Astrocyte (in vitro differentiated cells and primary cell): ENCODE measurements around the gene LGR4. TPM values are rescaled to one million over a fixed set of nuclear protein-coding genes. Genes with fewer than 3 reads are reported as not detected.

ENCODE experiments used
- DNase-seq: peaks from one replicate; pipeline ENCODE4 v3.0.0-alpha.2; 2010; ENCODE audit warnings: low read depth
- FAIRE-seq: peaks from 2 replicates; lab custom pipeline; 2011; peaks lifted over from hg19 to GRCh38; lab: Jason Lieb, UNC
- H2AFZ ChIP-seq: 2 replicates; pipeline ENCODE4 v1.6.0; 2012; ENCODE audit warnings: low read depth, low read length, inconsistent platforms
- H3K27ac ChIP-seq: 2 replicates; pipeline ENCODE4 v1.5.1; 2011; ENCODE audit warnings: low read depth, low read length, inconsistent platforms
- H3K27me3 ChIP-seq: 2 replicates; pipeline ENCODE4 v1.6.0; 2011; ENCODE audit warnings: low read length, inconsistent platforms; ENCODE audit not compliant: insufficient read depth
- H3K36me3 ChIP-seq: 2 replicates; pipeline ENCODE4 v1.5.1; 2011; ENCODE audit warnings: low read length, inconsistent platforms; ENCODE audit not compliant: insufficient read depth
- H3K4me1 ChIP-seq: 2 replicates; pipeline ENCODE4 v1.5.1; 2011; ENCODE audit warnings: low read length, inconsistent platforms; ENCODE audit not compliant: insufficient read depth
- H3K4me2 ChIP-seq: 2 replicates; pipeline ENCODE4 v1.6.0; 2012; ENCODE audit warnings: low read length, inconsistent platforms
- H3K4me3 ChIP-seq: 2 replicates; pipeline ENCODE4 v1.5.1; 2011; ENCODE audit warnings: low read depth, mild to moderate bottlenecking, low read length, inconsistent platforms; ENCODE audit not compliant: insufficient read depth
- H3K79me2 ChIP-seq: 2 replicates; pipeline ENCODE4 v1.6.0; 2012; ENCODE audit warnings: mild to moderate bottlenecking, low read length, inconsistent platforms; ENCODE audit not compliant: insufficient read depth
- H3K9ac ChIP-seq: 2 replicates; pipeline ENCODE4 v1.6.0; 2012; ENCODE audit warnings: mild to moderate bottlenecking, low read length, inconsistent platforms
- H3K9me3 ChIP-seq: 2 replicates; pipeline ENCODE4 v1.5.1; 2012; ENCODE audit warnings: low read depth, mild to moderate bottlenecking, low read length, inconsistent platforms; ENCODE audit not compliant: insufficient read depth
- H4K20me1 ChIP-seq: 2 replicates; pipeline ENCODE4 v1.6.0; 2012; ENCODE audit warnings: low read length, inconsistent platforms; ENCODE audit not compliant: insufficient read depth
- H3K27ac Mint-ChIP-seq: one replicate; pipeline ENCODE4 v1.8.0; 2021; ENCODE audit warnings: mild to moderate bottlenecking, mixed read lengths; ENCODE audit not compliant: unreplicated experiment
- H3K27me3 Mint-ChIP-seq: one replicate; pipeline ENCODE4 v1.8.0; 2021; ENCODE audit warnings: low read depth, mixed read lengths; ENCODE audit not compliant: unreplicated experiment
- H3K36me3 Mint-ChIP-seq: one replicate; pipeline ENCODE4 v1.8.0; 2021; ENCODE audit warnings: low read depth, mixed read lengths; ENCODE audit not compliant: unreplicated experiment
- H3K4me1 Mint-ChIP-seq: one replicate; pipeline ENCODE4 v1.8.0; 2021; ENCODE audit warnings: low read depth, mixed read lengths; ENCODE audit not compliant: unreplicated experiment
- H3K4me3 Mint-ChIP-seq: one replicate; pipeline ENCODE4 v1.8.0; 2021; ENCODE audit warnings: mild to moderate bottlenecking, moderate library complexity, mixed read lengths; ENCODE audit not compliant: unreplicated experiment
- H3K9me3 Mint-ChIP-seq: one replicate; pipeline ENCODE4 v1.8.0; 2021; ENCODE audit warnings: mild to moderate bottlenecking, mixed read lengths; ENCODE audit not compliant: unreplicated experiment
- EZH2 ChIP-seq: IDR thresholded peaks from 2 replicates; pipeline ENCODE4 v1.6.1; 2012; ENCODE audit warnings: mild to moderate bottlenecking, low read length, inconsistent platforms; ENCODE audit not compliant: insufficient read depth
- total RNA-seq: library from RNA; stranded (reverse); gene quantifications from 2 replicates; pipeline ENCODE4 v1.2.1, GENCODE V29; 2021
- TF ChIP-seq, protein P1 (sequence below): IDR thresholded peaks from 2 replicates; pipeline ENCODE4 v1.5.1; 2011; ENCODE audit warnings: low read depth, mild to moderate bottlenecking, inconsistent platforms, low read length, moderate library complexity; ENCODE audit not compliant: insufficient read depth

LGR4 gene
- total RNA-seq, 1 donor from 2014 or later, result 50.0 TPM

DNA sequence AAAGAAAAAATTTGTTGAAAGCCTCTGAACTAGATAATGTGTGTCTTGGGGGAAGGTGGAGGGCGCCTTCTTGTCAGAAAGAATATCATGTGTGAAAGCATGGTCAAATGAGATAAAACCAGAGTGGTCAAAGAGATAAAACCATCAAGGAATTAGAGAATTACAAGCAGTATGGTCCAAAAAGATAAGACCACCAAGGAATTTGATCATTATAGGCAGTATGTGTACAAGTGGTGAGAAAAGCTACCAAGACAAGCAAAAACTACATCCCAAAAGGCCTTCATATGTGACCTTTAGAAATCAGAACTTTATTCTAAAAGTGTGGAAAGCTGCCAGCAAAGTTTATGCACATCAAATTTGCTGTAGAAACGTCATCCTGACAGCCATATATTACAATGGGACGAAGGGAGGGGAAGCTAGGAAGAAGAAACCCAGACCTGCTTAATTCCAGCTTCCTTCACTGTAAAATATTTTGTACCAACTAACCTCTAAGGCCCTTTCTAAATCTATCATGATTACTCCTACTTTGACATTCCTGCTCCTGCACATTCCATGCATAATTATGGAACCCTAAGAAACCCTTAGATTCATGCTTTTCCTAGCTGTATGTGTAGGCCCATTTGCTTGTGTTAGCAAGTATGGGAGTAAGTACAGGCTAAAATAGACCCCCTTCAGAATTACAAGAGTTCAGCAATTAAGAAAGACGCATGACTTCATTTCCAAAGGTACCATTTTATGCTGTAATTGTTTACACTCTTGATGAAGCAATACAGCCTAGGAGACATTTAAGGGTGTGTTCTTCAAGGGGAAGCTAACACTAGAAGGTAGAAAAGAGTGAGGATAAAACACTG lies 51.6 kb downstream of the LGR4 start:
- no peak overlapping the region for H2AFZ ChIP-seq
- Mint-ChIP-seq H3K36me3 (peaks cover 8% of the 10 kb centered on the region), H3K27me3 (no peaks in the 10 kb centered on the region), H3K9me3 (no peaks in the 10 kb centered on the region), H3K4me1 (peaks cover 35% of the 10 kb centered on the region), H3K4me3 (no peak overlapping the region), H3K27ac (peak overlapping the region; percentile 62)
- H3K9ac ChIP-seq, result no peak overlapping the region
- H3K4me2 ChIP-seq, result no peak overlapping the region
- no peaks in the 10 kb centered on the region for H3K27me3 ChIP-seq
- DNase-seq, result peak; percentile 62
- no peak overlapping the region for H3K4me3 ChIP-seq
- H3K36me3 ChIP-seq, result no peaks in the 10 kb centered on the region
- TF ChIP-seq, protein P1, sequence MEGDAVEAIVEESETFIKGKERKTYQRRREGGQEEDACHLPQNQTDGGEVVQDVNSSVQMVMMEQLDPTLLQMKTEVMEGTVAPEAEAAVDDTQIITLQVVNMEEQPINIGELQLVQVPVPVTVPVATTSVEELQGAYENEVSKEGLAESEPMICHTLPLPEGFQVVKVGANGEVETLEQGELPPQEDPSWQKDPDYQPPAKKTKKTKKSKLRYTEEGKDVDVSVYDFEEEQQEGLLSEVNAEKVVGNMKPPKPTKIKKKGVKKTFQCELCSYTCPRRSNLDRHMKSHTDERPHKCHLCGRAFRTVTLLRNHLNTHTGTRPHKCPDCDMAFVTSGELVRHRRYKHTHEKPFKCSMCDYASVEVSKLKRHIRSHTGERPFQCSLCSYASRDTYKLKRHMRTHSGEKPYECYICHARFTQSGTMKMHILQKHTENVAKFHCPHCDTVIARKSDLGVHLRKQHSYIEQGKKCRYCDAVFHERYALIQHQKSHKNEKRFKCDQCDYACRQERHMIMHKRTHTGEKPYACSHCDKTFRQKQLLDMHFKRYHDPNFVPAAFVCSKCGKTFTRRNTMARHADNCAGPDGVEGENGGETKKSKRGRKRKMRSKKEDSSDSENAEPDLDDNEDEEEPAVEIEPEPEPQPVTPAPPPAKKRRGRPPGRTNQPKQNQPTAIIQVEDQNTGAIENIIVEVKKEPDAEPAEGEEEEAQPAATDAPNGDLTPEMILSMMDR, result no peak
- TF ChIP-seq EZH2, result no peak
- H4K20me1 ChIP-seq, result peaks cover 38% of the 10 kb centered on the region
- H3K4me1 ChIP-seq, result peaks cover 3% of the 10 kb centered on the region
- peaks cover 91% of the 10 kb centered on the region for H3K79me2 ChIP-seq
- no peaks in the 10 kb centered on the region for H3K9me3 ChIP-seq
- FAIRE-seq, result no peak
- H3K27ac ChIP-seq, result no peak overlapping the region

- TF ChIP-seq, protein P1, result no peak
- no peak for TF ChIP-seq EZH2
- H2AFZ ChIP-seq, result no peak overlapping the region
- Mint-ChIP-seq H3K9me3 (no peaks in the 10 kb centered on the region), H3K27ac (peak overlapping the region; percentile 13), H3K4me3 (no peak overlapping the region), H3K4me1 (peaks cover 35% of the 10 kb centered on the region), H3K36me3 (peaks cover 8% of the 10 kb centered on the region), H3K27me3 (no peaks in the 10 kb centered on the region)
- no peak for DNase-seq
- peaks cover 3% of the 10 kb centered on the region for H3K4me1 ChIP-seq
- no peaks in the 10 kb centered on the region for H3K27me3 ChIP-seq
- H3K27ac ChIP-seq, result no peak overlapping the region
- H3K36me3 ChIP-seq, result no peaks in the 10 kb centered on the region
- no peak overlapping the region for H3K4me3 ChIP-seq
- no peak overlapping the region for H3K9ac ChIP-seq
- H4K20me1 ChIP-seq, result peaks cover 45% of the 10 kb centered on the region
- FAIRE-seq, result no peak
- no peaks in the 10 kb centered on the region for H3K9me3 ChIP-seq
- peaks cover 90% of the 10 kb centered on the region for H3K79me2 ChIP-seq
- no peak overlapping the region for H3K4me2 ChIP-seq
These were observed 52.4 kb downstream of the LGR4 start for GRCh38 chr11:27420217-27420616.

GRCh38 chr11:27418356-27418755 lies 54.2 kb downstream of the LGR4 start:
- Histone ChIP-seq H3K4me3 (no peak overlapping the region), H3K9me3 (no peaks in the 10 kb centered on the region), H3K4me2 (no peak overlapping the region), H3K27ac (no peak overlapping the region), H3K4me1 (peaks cover 3% of the 10 kb centered on the region), H2AFZ (no peak overlapping the region), H3K9ac (no peak overlapping the region), H4K20me1 (peaks cover 52% of the 10 kb centered on the region), H3K79me2 (peaks cover 89% of the 10 kb centered on the region), H3K27me3 (no peaks in the 10 kb centered on the region), H3K36me3 (no peaks in the 10 kb centered on the region)
- Mint-ChIP-seq H3K36me3 (peaks cover 2% of the 10 kb centered on the region), H3K9me3 (no peaks in the 10 kb centered on the region), H3K4me1 (peaks cover 34% of the 10 kb centered on the region), H3K27me3 (no peaks in the 10 kb centered on the region), H3K4me3 (no peak overlapping the region), H3K27ac (no peak overlapping the region)
- FAIRE-seq (no peak), DNase-seq (no peak)
- TF ChIP-seq, protein P1, result no peak
- TF ChIP-seq EZH2, result no peak
